ENCODE measurements around the gene POTED. TPM values are rescaled to one million over a fixed set of nuclear protein-coding genes. Genes with fewer than 3 reads are reported as not detected.
"Not testable (repeated sequence)": the region's sequence is repeated elsewhere in the genome, so short reads cannot be mapped to it uniquely, and the experiment has no call there.

The POTED gene
- total RNA-seq: not detected
- not detected for polyA plus RNA-seq
- long read RNA-seq, donor 1: 0 reads
- long read RNA-seq, donor 2: 0 reads
- long read RNA-seq, donor 3: 0 reads
- long read RNA-seq, donor 4: 0 reads
- long read RNA-seq, donor 5: 0 reads
- long read RNA-seq, donor 6: 0 reads
- long read RNA-seq, donor 7: 0 reads
- long read RNA-seq, donor 8: 0 reads
- long read RNA-seq, donor 9: 0 reads
- long read RNA-seq, donor 10: 0 reads

GRCh38 chr21:13609477-13609876 is at the start of gene POTED:
POTED (plus strand) TSS chr21:13609777; CDS start chr21:13610229, 452 bp downstream.
- DNase-seq: not testable (repeated sequence)
- 78 to 88% (median 83%) methylated on average over 13 to 37 of the region's 42 CpGs for WGBS, 4 donors

GRCh38 chr21:13650101-13650500 is 40.5 kb downstream of the POTED start:
- WGBS, 4 donors: 72% methylated on average over 3 of the region's 5 CpGs; no CpG with 5 or more reads in 3 of the 4 donors
- H3K27me3 ChIP-seq; H3K9me3 ChIP-seq (replicated peaks in 1 of 3); intact Hi-C loops (cut with DNase I); H3K4me3 ChIP-seq; H3K4me1 ChIP-seq (replicated peaks in 1 of 2); DNase-seq; H3K36me3 ChIP-seq (replicated peaks in 1 of 2); H3K27ac ChIP-seq: not testable (repeated sequence)

More at GRCh38 chr21:13609477-13609876, at the start of gene POTED:
- H3K27ac ChIP-seq; H3K36me3 ChIP-seq (replicated peaks in 1 of 2); intact Hi-C loops (cut with DNase I); H3K4me3 ChIP-seq; H3K4me1 ChIP-seq (replicated peaks in 1 of 2); H3K9me3 ChIP-seq (replicated peaks in 1 of 3); H3K27me3 ChIP-seq: not testable (repeated sequence)

GRCh38 chr21:13651746-13652145 is 42.2 kb downstream of the POTED start:
- intact Hi-C loops (cut with DNase I); H3K27me3 ChIP-seq; H3K4me3 ChIP-seq; H3K9me3 ChIP-seq (replicated peaks in 1 of 3); DNase-seq; H3K27ac ChIP-seq; H3K4me1 ChIP-seq (replicated peaks in 1 of 2); H3K36me3 ChIP-seq (replicated peaks in 1 of 2): not testable (repeated sequence)
- 75 to 88% methylated on average over 6 of the region's 6 CpGs; no CpG with 5 or more reads in 2 of the 4 donors for WGBS, 4 donors

Small RNA genes lying within 50 kb of the gene (microRNA-seq; reads per million reads assigned to microRNA genes)
- gene MIR3118-1: 0 reads per million in 3 donors

Small RNA genes lying within 50 kb of the gene (small RNA-seq; reads per million reads assigned to genes)
- gene AL050303.3 (0 reads per million in 2 donors), gene MIR3118-1 (0 reads per million in 2 donors), gene RNU6-286P (0 reads per million in 2 donors)
